ENCODE data around the gene CTPS2.
"Not testable (repeated sequence)": the region's sequence is repeated elsewhere in the genome, so short reads cannot be mapped to it uniquely, and the experiment has no call there.

Gene CTPS2

DNA sequence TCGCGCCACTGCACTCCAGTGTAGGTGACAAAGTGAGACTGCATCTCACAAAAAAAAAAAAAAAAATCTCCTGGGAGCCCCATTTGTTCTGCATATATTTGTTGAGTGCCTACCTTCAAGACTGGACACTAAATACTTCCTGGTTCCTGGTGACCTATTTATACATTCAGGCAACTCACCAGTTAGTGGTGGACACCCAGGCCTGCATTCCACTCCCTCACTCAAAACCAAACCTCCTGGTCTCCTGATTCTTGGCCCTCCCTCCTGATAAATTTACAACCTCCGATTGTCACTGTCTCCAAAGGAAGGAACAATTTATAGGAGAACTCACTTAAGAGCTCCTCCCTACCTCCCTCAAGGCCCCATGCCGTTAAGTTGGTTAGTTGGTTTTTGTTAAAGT lies 10.0 kb upstream of the CTPS2 start:
- Histone ChIP-seq H4K91ac (ENCODE audit: low read depth, low read length, poor library complexity) (no peak overlapping the region), H3K9me3 (replicated peaks in 1 of 2; ENCODE audit: control insufficient read depth in 2 of 2, insufficient read depth in 1 of 2, low read depth in 1 of 2, low read length in 2 of 2) (peaks cover 0 to 1% of the 10 kb centered on the region in 2 donors), H3K14ac (ENCODE audit: low read length) (no peak overlapping the region), H3K36me3 (replicated peaks in 1 of 2; ENCODE audit: control insufficient read depth in 2 of 2, insufficient read depth in 2 of 2, low read length in 2 of 2) (peaks cover 0 to 21% of the 10 kb centered on the region in 2 donors), H3K23ac (ENCODE audit: low read depth, low read length, poor library complexity) (no peak overlapping the region), H2AFZ (ENCODE audit: low read length) (no peak overlapping the region), H3K18ac (ENCODE audit: low read length) (no peak overlapping the region), H3K4ac (ENCODE audit: low read length) (no peak overlapping the region), H2BK12ac (ENCODE audit: low read length) (no peak overlapping the region), H2AK5ac (ENCODE audit: low read depth, low read length) (no peak overlapping the region), H2BK120ac (ENCODE audit: low read depth, low read length) (no peak overlapping the region), H4K8ac (ENCODE audit: low read depth, low read length) (no peak overlapping the region), H3K4me3 (ENCODE audit: low read length in 2 of 2) (no peak overlapping the region), H3K79me1 (ENCODE audit: low read depth, low read length) (no peaks in the 10 kb centered on the region), H2BK5ac (ENCODE audit: low read length) (no peak overlapping the region), H3K4me1 (ENCODE audit: control insufficient read depth in 2 of 2, insufficient read depth in 1 of 2, low read depth in 1 of 2, low read length in 2 of 2) (no peaks in the 10 kb centered on the region), H2BK15ac (ENCODE audit: low read length) (no peak overlapping the region), H3K27me3 (ENCODE audit: control insufficient read depth in 3 of 3, insufficient read depth in 3 of 3, low read depth in 1 of 3, low read length in 3 of 3) (no peaks in the 10 kb centered on the region), H3K9ac (ENCODE audit: low read depth, low read length, poor library complexity) (no peak overlapping the region), H3K27ac (replicated peaks; ENCODE audit: low read length) (no peak overlapping the region), H3K4me2 (ENCODE audit: insufficient read depth, low read length, poor library complexity, severe bottlenecking) (no peak overlapping the region)
- WGBS, 2 donors (ENCODE audit: extremely low coverage in 2 of 2, insufficient read length in 2 of 2, insufficient replicate concordance in 1 of 2) = no CpG with 5 or more reads among the region's 4 CpGs
- DNase-seq (ENCODE audit: low spot score) = no peak

DNA sequence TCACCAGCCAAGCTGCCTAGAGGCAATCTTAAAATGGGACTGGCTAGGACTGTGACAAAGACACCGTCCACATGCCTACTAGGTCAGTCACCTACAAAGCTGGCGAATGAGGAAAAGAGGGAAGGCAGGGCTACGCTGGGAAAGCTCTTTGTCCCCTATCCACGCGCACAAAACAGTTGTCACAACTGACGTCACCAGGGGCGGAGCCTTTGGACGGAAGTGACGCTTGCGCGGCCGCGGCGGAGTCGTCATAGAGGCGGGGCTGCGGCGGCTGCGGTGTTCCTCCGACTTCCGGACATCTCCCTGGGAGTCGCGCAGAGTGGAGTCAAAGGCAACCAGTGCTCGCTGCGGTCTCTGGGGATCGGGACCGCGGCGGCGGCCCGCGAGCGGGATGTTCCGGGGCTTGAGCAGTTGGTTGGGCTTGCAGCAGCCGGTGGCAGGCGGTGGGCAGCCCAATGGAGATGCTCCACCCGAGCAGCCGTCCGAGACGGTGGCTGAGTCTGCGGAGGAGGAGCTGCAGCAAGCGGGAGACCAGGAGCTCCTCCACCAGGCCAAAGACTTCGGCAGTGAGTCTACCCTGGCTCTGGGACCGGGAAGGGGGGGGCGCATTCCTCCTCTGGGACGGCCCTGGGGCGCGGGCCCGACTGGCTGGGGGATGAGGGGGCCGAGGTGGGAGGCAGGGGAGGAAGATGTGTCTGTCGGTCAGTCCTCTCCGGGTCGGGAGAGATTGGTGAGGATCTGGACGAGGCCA lies 7.0 kb upstream of the CTPS2 start, which contains the start of gene SYAP1:
Gene SYAP1 (plus strand): TSS at position 279 of the 751 bp plus-strand sequence. CDS start 113 bp downstream, at position 392.
- H3K27me3 ChIP-seq (ENCODE audit: control insufficient read depth in 3 of 3, insufficient read depth in 3 of 3, low read depth in 1 of 3, low read length in 3 of 3) = no peaks in the 10 kb centered on the region
- H3K4me3 ChIP-seq (ENCODE audit: low read length in 2 of 2) = peak within 1 kb of the TSS; percentile 74 to 97
- H3K18ac ChIP-seq (ENCODE audit: low read length) = peak within 1 kb of the TSS; percentile 71
- H3K36me3 ChIP-seq (replicated peaks in 1 of 2; ENCODE audit: control insufficient read depth in 2 of 2, insufficient read depth in 2 of 2, low read length in 2 of 2) = peaks cover 0 to 16% of the 10 kb centered on the region in 2 donors
- no peak within 1 kb of the TSS for H4K91ac ChIP-seq (ENCODE audit: low read depth, low read length, poor library complexity)
- no peak within 1 kb of the TSS for H3K4ac ChIP-seq (ENCODE audit: low read length)
- no peaks in the 10 kb centered on the region for H3K9me3 ChIP-seq (replicated peaks in 1 of 2; ENCODE audit: control insufficient read depth in 2 of 2, insufficient read depth in 1 of 2, low read depth in 1 of 2, low read length in 2 of 2)
- peak within 1 kb of the TSS; percentile 92 for H2AFZ ChIP-seq (ENCODE audit: low read length)
- H4K8ac ChIP-seq (ENCODE audit: low read depth, low read length) = no peak within 1 kb of the TSS
- peak; percentile 94 for DNase-seq (ENCODE audit: low spot score)
- H2BK15ac ChIP-seq (ENCODE audit: low read length) = no peak within 1 kb of the TSS
- no peak within 1 kb of the TSS for H2BK12ac ChIP-seq (ENCODE audit: low read length)
- no peak within 1 kb of the TSS for H2BK120ac ChIP-seq (ENCODE audit: low read depth, low read length)
- H2AK5ac ChIP-seq (ENCODE audit: low read depth, low read length) = no peak within 1 kb of the TSS
- H3K9ac ChIP-seq (ENCODE audit: low read depth, low read length, poor library complexity) = peak within 1 kb of the TSS; percentile 86
- peak within 1 kb of the TSS; percentile 85 for H3K23ac ChIP-seq (ENCODE audit: low read depth, low read length, poor library complexity)
- WGBS, 2 donors (ENCODE audit: extremely low coverage in 2 of 2, insufficient read length in 2 of 2, insufficient replicate concordance in 1 of 2) = no CpG with 5 or more reads among the region's 54 CpGs
- H3K79me1 ChIP-seq (ENCODE audit: low read depth, low read length) = no peaks in the 10 kb centered on the region
- peak within 1 kb of the TSS; percentile 38 for H3K14ac ChIP-seq (ENCODE audit: low read length)
- H2BK5ac ChIP-seq (ENCODE audit: low read length) = no peak within 1 kb of the TSS
- H3K4me2 ChIP-seq (ENCODE audit: insufficient read depth, low read length, poor library complexity, severe bottlenecking) = peak within 1 kb of the TSS; percentile 60
- peak within 1 kb of the TSS; percentile 95 for H3K27ac ChIP-seq (replicated peaks; ENCODE audit: low read length)
- H3K4me1 ChIP-seq (ENCODE audit: control insufficient read depth in 2 of 2, insufficient read depth in 1 of 2, low read depth in 1 of 2, low read length in 2 of 2) = no peaks in the 10 kb centered on the region

DNA sequence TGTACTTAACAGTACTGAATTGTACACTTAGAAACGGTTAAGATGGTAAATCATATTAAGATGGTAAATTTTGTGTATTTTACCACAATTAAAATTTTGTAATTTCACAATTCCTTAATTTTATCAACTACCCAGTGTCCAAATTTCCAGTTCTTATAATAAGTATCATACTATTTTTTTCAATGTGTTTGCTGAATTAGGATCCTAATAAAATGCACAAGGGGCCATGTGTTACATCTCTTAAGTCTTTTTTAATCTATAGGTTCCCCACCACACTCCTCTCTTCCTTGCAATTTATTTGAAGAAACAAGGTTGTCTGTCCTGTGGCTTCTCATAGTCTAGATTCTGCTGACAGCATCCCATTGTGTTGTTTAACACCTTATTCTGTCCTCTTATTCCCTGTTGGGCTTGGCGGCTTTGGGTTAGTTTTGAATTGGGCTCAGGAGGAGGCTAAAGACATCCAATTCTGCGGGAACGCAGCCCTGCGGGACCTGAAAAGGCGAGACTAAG lies 6.4 kb upstream of the CTPS2 start:
- no peak overlapping the region for H2AK5ac ChIP-seq (ENCODE audit: low read depth, low read length)
- H3K4me2 ChIP-seq (ENCODE audit: insufficient read depth, low read length, poor library complexity, severe bottlenecking) = peak overlapping the region; percentile 60
- H4K8ac ChIP-seq (ENCODE audit: low read depth, low read length) = no peak overlapping the region
- peak overlapping the region; percentile 72 to 74 for H3K4me3 ChIP-seq (ENCODE audit: low read length in 2 of 2)
- no peak overlapping the region for H2BK15ac ChIP-seq (ENCODE audit: low read length)
- H2BK12ac ChIP-seq (ENCODE audit: low read length) = no peak overlapping the region
- no peaks in the 10 kb centered on the region for H3K9me3 ChIP-seq (replicated peaks in 1 of 2; ENCODE audit: control insufficient read depth in 2 of 2, insufficient read depth in 1 of 2, low read depth in 1 of 2, low read length in 2 of 2)
- H3K27ac ChIP-seq (replicated peaks; ENCODE audit: low read length) = peak overlapping the region; percentile 95
- no peak overlapping the region for H2BK5ac ChIP-seq (ENCODE audit: low read length)
- DNase-seq (ENCODE audit: low spot score) = no peak
- H3K79me1 ChIP-seq (ENCODE audit: low read depth, low read length) = no peaks in the 10 kb centered on the region
- no peak overlapping the region for H3K23ac ChIP-seq (ENCODE audit: low read depth, low read length, poor library complexity)
- H3K18ac ChIP-seq (ENCODE audit: low read length) = no peak overlapping the region
- no peak overlapping the region for H3K9ac ChIP-seq (ENCODE audit: low read depth, low read length, poor library complexity)
- no peak overlapping the region for H3K14ac ChIP-seq (ENCODE audit: low read length)
- no peaks in the 10 kb centered on the region for H3K27me3 ChIP-seq (ENCODE audit: control insufficient read depth in 3 of 3, insufficient read depth in 3 of 3, low read depth in 1 of 3, low read length in 3 of 3)
- peaks cover 0 to 10% of the 10 kb centered on the region in 2 donors for H3K36me3 ChIP-seq (replicated peaks in 1 of 2; ENCODE audit: control insufficient read depth in 2 of 2, insufficient read depth in 2 of 2, low read length in 2 of 2)
- no peak overlapping the region for H4K91ac ChIP-seq (ENCODE audit: low read depth, low read length, poor library complexity)
- H2AFZ ChIP-seq (ENCODE audit: low read length) = peak overlapping the region; percentile 92
- WGBS, 2 donors (ENCODE audit: extremely low coverage in 2 of 2, insufficient read length in 2 of 2, insufficient replicate concordance in 1 of 2) = no CpG with 5 or more reads among the region's 6 CpGs
- no peak overlapping the region for H3K4ac ChIP-seq (ENCODE audit: low read length)
- H2BK120ac ChIP-seq (ENCODE audit: low read depth, low read length) = no peak overlapping the region
- H3K4me1 ChIP-seq (ENCODE audit: control insufficient read depth in 2 of 2, insufficient read depth in 1 of 2, low read depth in 1 of 2, low read length in 2 of 2) = no peaks in the 10 kb centered on the region

DNA sequence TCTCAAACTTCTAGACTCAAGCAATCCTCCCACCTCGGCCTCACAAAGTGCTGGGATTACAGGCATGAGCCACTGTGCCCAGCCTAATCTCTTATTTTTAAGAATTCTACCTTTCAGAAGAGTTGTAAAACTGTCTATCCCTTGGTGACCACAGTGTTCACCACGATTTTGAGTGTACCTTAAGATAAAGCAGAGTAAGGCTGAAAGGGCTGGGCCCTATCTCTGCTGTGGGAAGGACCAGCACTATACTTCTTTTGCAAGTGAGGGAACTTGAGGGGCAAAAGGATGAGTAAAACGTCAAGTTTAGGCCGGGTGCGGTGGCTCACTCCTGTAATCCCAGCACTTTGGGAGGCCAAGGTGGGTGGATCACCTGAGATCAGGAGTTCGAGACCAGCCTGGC lies 4.0 kb upstream of the CTPS2 start:
- not testable (repeated sequence) for H3K14ac ChIP-seq (ENCODE audit: low read length); H2BK5ac ChIP-seq (ENCODE audit: low read length); H3K27me3 ChIP-seq (ENCODE audit: control insufficient read depth in 3 of 3, insufficient read depth in 3 of 3, low read depth in 1 of 3, low read length in 3 of 3); H2BK12ac ChIP-seq (ENCODE audit: low read length); H3K79me1 ChIP-seq (ENCODE audit: low read depth, low read length); H2AFZ ChIP-seq (ENCODE audit: low read length); H4K91ac ChIP-seq (ENCODE audit: low read depth, low read length, poor library complexity); H2BK120ac ChIP-seq (ENCODE audit: low read depth, low read length); H3K9ac ChIP-seq (ENCODE audit: low read depth, low read length, poor library complexity); H3K4me1 ChIP-seq (ENCODE audit: control insufficient read depth in 2 of 2, insufficient read depth in 1 of 2, low read depth in 1 of 2, low read length in 2 of 2); H4K8ac ChIP-seq (ENCODE audit: low read depth, low read length); H2BK15ac ChIP-seq (ENCODE audit: low read length); H2AK5ac ChIP-seq (ENCODE audit: low read depth, low read length); H3K23ac ChIP-seq (ENCODE audit: low read depth, low read length, poor library complexity); DNase-seq (ENCODE audit: low spot score); H3K9me3 ChIP-seq (replicated peaks in 1 of 2; ENCODE audit: control insufficient read depth in 2 of 2, insufficient read depth in 1 of 2, low read depth in 1 of 2, low read length in 2 of 2); H3K4me2 ChIP-seq (ENCODE audit: insufficient read depth, low read length, poor library complexity, severe bottlenecking); H3K27ac ChIP-seq (replicated peaks; ENCODE audit: low read length); H3K4me3 ChIP-seq (ENCODE audit: low read length in 2 of 2); H3K4ac ChIP-seq (ENCODE audit: low read length); H3K36me3 ChIP-seq (replicated peaks in 1 of 2; ENCODE audit: control insufficient read depth in 2 of 2, insufficient read depth in 2 of 2, low read length in 2 of 2); H3K18ac ChIP-seq (ENCODE audit: low read length)
- no CpG with 5 or more reads among the region's 6 CpGs for WGBS, 2 donors (ENCODE audit: extremely low coverage in 2 of 2, insufficient read length in 2 of 2, insufficient replicate concordance in 1 of 2)

All from neuronal stem cell (in vitro differentiated cells).